Erythroblast (primary cell): ENCODE data around the gene APOE.
"Not testable (repeated sequence)": the region's sequence is repeated elsewhere in the genome, so short reads cannot be mapped to it uniquely, and the experiment has no call there.

ENCODE experiments used
- DNase-seq, 2 experiments: peaks; one replicate each; lab custom pipeline; 2025; lab: John Stamatoyannopoulos, UW
- GATA1 ChIP-seq: IDR thresholded peaks from 2 replicates; pipeline ENCODE4 v1.6.1; 2011; ENCODE audit warnings: low read depth, mild to moderate bottlenecking, control low read depth, low read length, moderate library complexity
- POLR2A ChIP-seq: IDR thresholded peaks from 2 replicates; pipeline ENCODE4 v1.6.1; 2011; ENCODE audit warnings: mild to moderate bottlenecking, low read length

APOE gene

GRCh38 chr19:44909775-44910174 lies 4.2 kb downstream of the APOE start:
- peak; percentile 61 to 80 for DNase-seq

GRCh38 chr19:44911896-44912295 lies 6.3 kb downstream of the APOE start:
- not testable (repeated sequence) for DNase-seq

More at GRCh38 chr19:44909775-44910174, 4.2 kb downstream of the APOE start:
- TF ChIP-seq GATA1 (no peak), POLR2A (no peak)

- TF ChIP-seq GATA1 (no peak), POLR2A (no peak)
- DNase-seq = peak; percentile 56 to 75
These were observed 7.3 kb downstream of the APOE start for GRCh38 chr19:44912854-44913253.

- DNase-seq = peak; percentile 77 to 87
These were observed 8.2 kb downstream of the APOE start for GRCh38 chr19:44913512-44914432.

- DNase-seq = peak; percentile 85 to 90
These were observed 9.0 kb downstream of the APOE start, which contains the start of gene APOC1 for GRCh38 chr19:44914433-44915206. TSS of gene APOC1 (plus strand) at chr19:44914608. CDS start at chr19:44914892, 284 bp downstream.

GRCh38 chr19:44924243-44924725 lies 18.7 kb downstream of the APOE start:
- no peak for TF ChIP-seq POLR2A
- no peak for TF ChIP-seq GATA1
- no peak for DNase-seq

GRCh38 chr19:44925114-44925891 lies 19.7 kb downstream of the APOE start:
- TF ChIP-seq GATA1 (no peak), POLR2A (no peak)
- no peak for DNase-seq

GRCh38 chr19:44926245-44927077 lies 20.9 kb downstream of the APOE start:
- DNase-seq = not testable (repeated sequence)

- DNase-seq = no peak
- no peak for TF ChIP-seq POLR2A
- no peak for TF ChIP-seq GATA1
These were observed 22.1 kb downstream of the APOE start for GRCh38 chr19:44927746-44928145.

GRCh38 chr19:44930088-44930487 lies 24.5 kb downstream of the APOE start:
- no peak for TF ChIP-seq POLR2A
- no peak for TF ChIP-seq GATA1

GRCh38 chr19:44931541-44931940 lies 25.9 kb downstream of the APOE start:
- TF ChIP-seq GATA1 = no peak
- TF ChIP-seq POLR2A = no peak
- no peak for DNase-seq

More at GRCh38 chr19:44930088-44930487, 24.5 kb downstream of the APOE start:
- DNase-seq = no peak

GRCh38 chr19:44939668-44940067 lies 34.1 kb downstream of the APOE start:
- no peak for DNase-seq
- no peak for TF ChIP-seq POLR2A

GRCh38 chr19:44942067-44942571 lies 36.5 kb downstream of the APOE start, which contains the start of gene APOC4:
TSS of gene APOC4 (plus strand) at chr19:44942237. CDS start at chr19:44942278, 41 bp downstream.
- TF ChIP-seq GATA1 (no peak), POLR2A (no peak)
- no peak for DNase-seq
